ENCODE measurements around the gene CRYBA4.
"Not testable (repeated sequence)": the region's sequence is repeated elsewhere in the genome, so short reads cannot be mapped to it uniquely, and the experiment has no call there.

Gene CRYBA4

GRCh38 chr22:26597480-26597879 lies 24.3 kb upstream of the CRYBA4 start:
- no peak for DNase-seq

GRCh38 chr22:26599505-26599904 lies 22.3 kb upstream of the CRYBA4 start:
- DNase-seq = no peak

DNA sequence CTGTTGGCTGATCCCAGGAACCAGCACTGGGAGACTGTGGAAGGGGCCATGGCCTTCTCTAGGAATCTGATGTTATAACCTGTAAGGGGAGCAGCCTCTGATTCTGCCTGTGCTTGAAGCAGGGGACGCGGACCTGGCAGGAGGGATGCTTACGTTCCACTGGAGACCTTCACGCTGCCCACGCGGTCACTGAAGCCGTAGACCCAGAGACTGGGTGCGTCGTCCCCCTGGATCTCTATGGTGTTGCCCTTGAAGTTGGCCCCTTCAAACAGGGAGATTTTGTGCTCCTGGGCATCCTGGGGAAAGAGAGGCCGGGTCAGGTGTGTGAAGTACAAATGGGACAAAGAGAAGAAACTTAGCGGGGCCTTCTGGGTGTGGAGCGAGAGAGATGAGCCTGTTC lies 20.0 kb upstream of the CRYBA4 start:
- no peak for DNase-seq

DNA sequence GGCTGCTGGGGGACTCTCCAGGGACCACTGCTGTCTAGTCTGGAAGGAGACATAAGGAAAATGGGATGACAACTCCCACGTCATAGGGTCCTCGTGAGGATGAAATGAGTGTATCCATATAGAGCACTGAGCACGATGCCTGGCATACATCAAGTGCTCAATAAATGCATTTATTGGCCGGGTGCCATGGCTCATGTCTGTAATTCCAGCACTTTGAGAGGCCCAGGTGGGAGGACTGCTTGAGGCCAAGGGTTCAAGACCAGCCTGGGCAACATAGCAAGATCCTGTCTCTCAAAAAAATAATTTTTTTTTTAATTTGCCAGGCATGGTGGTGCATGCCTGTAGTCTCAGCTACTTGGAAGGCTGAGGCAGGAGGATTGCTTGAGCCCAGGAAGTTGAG lies 19.6 kb upstream of the CRYBA4 start:
- no peak for DNase-seq

DNA sequence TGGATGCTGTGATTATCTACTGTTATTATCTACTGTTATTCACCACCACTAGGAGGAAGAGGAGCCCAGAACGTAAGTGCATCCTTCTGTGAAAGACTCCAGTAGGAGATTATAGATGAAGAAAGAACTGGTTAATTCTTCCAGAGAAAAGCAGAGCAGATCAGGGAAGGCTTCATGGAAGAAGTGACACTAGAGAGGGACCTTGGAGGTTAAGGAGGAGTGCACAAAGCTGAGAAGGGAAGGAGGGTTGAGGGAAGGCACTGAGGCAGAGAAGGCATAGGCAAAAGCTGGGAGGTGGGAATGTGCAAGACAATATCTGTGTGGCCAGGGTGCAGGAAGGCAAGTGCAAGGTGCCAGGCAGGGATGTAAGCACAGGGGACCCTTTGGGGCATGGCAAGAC lies 17.4 kb upstream of the CRYBA4 start:
- DNase-seq = no peak

DNA sequence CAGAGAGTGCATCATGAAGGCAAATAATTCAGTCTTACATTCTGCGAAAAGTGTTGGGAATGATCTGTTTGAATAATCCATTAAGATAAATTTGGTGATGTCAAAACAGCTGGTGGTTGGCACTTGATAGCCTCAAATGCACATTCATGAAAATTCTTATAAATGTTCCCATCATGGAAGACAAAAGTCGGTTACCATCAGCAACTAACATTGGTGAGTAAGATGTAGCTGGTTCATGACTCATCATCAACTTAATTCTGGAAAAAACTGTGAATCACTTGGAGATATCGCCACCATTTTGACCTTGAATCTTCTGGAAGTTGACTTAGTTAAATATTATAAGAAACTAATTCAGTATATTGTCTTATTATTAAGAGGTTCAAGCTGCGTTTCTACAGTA lies 15.2 kb upstream of the CRYBA4 start:
- DNase-seq = no peak

DNA sequence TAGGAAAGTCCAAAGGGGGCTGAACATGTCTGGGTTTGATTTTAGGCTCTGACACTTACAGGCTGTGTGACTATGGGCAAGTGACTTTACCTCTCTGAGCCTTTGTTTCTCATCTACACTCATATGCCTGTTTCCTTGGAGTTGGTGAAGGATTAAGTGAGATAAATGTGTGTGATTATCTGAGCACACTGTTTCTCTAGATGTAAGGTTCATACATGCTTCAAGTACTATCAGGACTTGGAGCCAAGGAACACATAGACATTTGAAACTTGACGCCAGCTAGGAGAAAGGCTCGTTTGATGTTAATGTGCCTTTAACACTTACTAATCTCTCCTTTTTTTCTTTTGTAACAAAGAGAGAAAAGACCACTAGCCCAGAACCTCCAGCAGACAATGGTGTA lies 13.6 kb upstream of the CRYBA4 start:
- no peak for DNase-seq

- DNase-seq = no peak
Measured at GRCh38 chr22:26609287-26609686, 12.5 kb upstream of the CRYBA4 start.

DNA sequence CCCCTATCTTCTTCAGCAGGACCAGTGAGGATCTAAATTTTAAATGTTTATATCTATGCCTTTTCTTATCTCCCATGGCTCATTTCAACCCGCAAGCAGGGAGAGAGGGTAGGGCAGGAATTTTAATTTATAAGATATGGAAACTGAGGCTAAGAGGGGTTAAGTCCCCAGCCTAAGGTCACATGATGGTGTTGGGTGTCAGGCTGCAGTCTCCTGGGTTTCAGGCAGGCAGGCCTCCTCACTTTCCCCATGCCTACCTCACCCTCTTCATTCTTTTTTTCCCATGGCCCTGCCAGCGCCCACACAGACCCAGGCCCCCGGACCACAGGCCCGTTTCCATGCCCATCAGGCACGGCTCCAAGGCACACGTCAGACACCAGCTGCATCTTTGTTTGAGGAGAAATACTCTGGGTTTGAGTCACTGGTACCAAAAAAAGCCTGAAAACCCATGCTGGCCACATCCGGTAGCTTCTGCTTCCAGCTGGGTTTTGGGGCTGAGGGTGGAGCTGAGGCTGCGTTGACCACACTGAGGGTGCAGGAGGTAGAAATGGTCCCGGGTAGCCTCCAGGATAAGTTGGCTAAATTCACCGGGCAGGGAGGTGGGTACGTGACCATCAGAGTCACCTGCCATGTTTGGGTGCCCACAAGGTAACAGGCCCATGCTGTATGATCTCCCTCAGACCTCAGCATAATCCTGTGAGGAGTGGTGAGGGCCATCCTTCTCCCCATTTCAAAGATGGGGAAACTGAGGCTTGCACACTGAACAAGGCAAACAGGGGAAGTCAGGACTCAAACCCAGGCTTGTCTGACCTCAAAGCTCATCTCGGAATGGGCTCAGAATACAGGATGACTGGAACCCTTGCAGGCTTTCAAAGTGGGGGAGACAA lies 11.4 kb upstream of the CRYBA4 start:
- no peak for DNase-seq

DNA sequence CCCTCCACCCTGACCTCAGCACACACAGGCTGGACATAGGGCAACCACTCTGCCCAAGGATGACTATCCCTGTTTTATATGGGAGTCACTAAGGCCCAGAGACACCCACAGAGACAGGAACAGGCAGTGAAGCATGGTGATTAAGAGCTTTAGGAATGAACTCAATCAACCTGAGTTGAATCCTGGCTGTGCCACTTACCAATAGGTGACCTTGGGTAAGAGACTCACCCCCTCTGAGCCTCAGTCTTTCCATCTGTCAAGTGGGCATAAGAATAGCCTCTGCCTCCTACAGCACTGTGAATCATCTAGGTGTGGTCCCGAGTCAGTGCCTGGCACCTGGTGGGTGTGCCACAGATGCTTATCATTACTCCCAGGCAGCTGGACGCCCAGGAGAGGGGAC lies 10.8 kb upstream of the CRYBA4 start:
- DNase-seq = no peak

- no peak for DNase-seq
Measured at GRCh38 chr22:26612652-26613051, 9.1 kb upstream of the CRYBA4 start.

GRCh38 chr22:26613753-26614152 lies 8.0 kb upstream of the CRYBA4 start:
- not testable (repeated sequence) for DNase-seq

DNA sequence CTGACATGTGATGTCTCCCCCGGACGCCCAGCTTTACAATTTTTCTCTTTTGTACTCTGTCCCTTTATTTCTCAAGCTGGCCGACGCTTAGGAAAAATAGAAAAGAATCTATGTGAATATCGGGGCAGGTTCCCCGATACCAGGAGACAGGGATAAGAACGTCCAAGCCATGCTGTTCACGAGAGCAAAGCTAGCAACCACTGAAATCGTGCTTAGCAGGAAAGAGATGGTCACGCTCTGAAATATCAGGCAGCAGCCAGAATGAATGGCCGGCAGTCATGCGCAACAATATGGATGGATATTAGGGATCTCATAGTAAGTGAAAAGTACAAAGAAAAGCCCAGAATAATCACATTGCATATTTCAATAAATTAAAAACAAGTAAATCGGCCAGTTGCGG lies 7.4 kb upstream of the CRYBA4 start:
- no peak for DNase-seq

- no peak for DNase-seq
Measured at GRCh38 chr22:26615149-26615548, 6.6 kb upstream of the CRYBA4 start.

- no peak for DNase-seq
Measured at GRCh38 chr22:26615830-26616435, 5.8 kb upstream of the CRYBA4 start.

GRCh38 chr22:26616650-26617049 lies 5.1 kb upstream of the CRYBA4 start:
- no peak for DNase-seq

GRCh38 chr22:26617271-26618199 lies 4.2 kb upstream of the CRYBA4 start, which contains the start of gene CRYBB1:
Gene CRYBB1 (minus strand): TSS chr22:26618027. CDS start chr22:26616319, 1,708 bp downstream.
- DNase-seq = no peak

DNA sequence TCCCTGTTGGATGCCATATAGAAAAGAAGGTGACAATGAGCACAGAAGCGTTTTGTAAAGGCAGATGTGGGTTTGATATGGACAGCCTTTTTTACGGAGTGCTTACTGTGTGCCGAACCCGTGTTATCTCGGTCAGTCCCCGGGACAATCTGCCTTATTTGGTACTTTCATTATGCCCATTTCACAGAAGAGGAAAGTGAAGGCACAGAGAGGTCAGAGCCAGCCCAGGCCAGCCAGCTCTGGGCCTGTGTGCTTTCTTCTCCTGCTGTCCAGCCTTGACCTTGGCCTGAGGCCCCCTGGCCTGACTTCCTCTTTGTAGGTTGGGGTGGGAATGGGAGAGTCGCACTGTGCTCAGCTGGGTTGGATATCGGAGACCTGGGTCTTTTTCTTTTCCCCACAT lies 3.3 kb upstream of the CRYBA4 start:
- DNase-seq = no peak

GRCh38 chr22:26619510-26619909 lies 2.3 kb upstream of the CRYBA4 start:
- DNase-seq = no peak

DNA sequence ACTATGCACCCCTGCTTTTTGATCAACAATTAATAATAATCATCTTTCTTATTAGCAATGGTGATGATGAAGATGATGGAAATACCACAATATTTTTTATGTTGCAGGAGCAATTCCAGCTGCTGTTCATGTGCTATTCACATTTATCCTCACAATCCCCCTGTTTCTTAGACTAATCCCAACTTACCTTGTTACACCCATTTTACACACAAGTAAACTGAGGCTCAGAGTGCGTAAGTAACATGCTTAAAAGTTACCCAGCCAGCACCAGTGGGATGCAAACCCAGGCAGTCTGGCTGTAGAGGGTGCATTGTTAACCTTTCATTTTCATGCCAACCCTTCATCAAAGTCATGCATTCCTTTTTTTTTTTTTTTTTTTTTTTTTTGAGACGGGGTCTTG lies 1.6 kb upstream of the CRYBA4 start:
- DNase-seq = no peak

GRCh38 chr22:26623984-26624383 lies 2.2 kb downstream of the CRYBA4 start:
- no peak for DNase-seq

DNA sequence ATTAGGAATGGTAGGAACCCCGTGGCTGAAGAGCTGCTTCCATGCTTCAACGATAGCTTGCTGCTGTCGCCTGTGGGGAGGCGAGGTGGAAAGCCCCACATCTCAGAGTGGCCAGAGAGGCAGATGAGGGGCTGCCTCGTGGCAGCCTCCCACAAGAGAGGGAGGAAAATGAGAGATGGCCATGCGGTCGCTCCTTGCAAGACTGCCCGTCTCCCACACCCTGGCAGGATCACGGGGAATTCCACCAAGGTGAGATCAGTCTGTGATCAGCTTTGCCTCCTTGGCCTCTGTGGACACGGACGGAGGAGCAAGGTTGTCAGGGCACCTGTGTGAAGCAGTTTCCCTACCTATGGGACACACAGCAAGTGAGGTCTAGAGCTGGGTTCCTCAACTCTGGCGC lies 3.0 kb downstream of the CRYBA4 start:
- no peak for DNase-seq

DNA sequence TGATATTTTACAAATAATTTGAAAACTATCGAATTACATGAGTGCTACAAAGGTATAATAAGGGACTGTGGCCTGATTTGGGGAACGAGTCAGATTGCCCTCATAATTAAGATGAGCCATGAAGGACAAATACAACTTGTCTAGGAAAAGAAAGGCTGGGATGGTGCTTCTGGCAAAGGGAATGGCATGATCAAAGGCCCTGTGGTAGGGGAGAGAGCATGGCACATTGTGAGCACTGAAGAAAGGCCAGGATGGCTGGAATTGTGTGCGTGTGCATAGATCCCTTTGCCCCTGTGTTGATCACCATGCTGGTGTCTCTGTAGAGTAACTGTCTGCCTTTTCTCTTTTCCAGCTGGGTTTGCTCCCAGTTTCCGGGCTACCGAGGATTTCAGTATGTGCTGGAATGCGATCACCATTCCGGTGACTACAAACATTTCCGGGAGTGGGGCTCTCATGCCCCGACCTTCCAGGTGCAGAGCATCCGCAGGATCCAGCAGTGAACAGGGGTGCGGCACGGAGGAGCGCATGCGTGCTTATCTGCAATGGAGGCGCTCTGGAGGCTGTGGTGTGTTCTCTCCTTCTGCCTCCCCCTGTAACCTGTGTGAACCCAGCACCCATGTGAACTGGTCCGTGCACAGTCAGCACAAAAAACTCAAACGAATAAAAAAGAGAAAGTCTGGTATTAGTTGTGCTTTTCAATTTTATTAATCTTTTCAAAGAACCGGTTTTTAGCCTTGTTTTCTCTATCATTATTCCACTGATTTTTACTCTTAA lies 8.4 kb downstream of the CRYBA4 start:
- DNase-seq = no peak

All from NCI-H1417 (cell line).